VCaP (cell line): ENCODE data around the gene SHMT2.

Experiments used
- H3K27ac ChIP-seq: fragments of 450-650 bp; 2 replicates; pipeline ENCODE4 v1.5.1; 2017
- TF ChIP-seq, protein P1 (sequence below): fragments of 450-650 bp; conservative IDR thresholded peaks from 2 replicates; pipeline ENCODE4 v1.5.1; 2017; ENCODE audit warnings: mild to moderate bottlenecking, moderate library complexity

The SHMT2 gene

DNA sequence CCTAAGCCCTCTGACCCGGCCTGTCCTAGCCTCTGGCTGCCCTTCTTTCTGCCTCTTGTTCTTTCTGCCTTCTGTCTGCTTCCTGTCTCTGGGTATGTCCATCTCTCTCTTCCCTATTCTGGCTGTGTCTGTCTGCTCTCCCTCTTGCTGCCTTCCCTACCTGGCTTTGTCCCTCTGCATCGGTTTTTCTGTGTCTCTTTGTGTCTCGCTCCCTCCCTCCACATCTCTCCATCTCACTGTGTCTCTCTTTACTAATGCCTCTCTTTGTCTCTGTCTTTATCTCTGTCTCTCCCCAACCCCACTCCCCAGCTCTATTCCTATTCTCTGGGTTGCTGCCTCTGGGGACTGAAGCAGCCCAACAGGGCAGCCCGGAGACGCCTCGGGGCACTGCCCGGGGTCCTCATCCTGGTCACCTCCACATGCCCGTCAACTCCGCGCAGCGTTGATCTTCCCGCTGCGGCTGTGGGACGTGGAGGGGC, 10.1 kb downstream of the SHMT2 start:
- H3K27ac ChIP-seq, result peak overlapping the region; percentile 87
- TF ChIP-seq, protein P1, sequence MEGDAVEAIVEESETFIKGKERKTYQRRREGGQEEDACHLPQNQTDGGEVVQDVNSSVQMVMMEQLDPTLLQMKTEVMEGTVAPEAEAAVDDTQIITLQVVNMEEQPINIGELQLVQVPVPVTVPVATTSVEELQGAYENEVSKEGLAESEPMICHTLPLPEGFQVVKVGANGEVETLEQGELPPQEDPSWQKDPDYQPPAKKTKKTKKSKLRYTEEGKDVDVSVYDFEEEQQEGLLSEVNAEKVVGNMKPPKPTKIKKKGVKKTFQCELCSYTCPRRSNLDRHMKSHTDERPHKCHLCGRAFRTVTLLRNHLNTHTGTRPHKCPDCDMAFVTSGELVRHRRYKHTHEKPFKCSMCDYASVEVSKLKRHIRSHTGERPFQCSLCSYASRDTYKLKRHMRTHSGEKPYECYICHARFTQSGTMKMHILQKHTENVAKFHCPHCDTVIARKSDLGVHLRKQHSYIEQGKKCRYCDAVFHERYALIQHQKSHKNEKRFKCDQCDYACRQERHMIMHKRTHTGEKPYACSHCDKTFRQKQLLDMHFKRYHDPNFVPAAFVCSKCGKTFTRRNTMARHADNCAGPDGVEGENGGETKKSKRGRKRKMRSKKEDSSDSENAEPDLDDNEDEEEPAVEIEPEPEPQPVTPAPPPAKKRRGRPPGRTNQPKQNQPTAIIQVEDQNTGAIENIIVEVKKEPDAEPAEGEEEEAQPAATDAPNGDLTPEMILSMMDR, result no peak

DNA sequence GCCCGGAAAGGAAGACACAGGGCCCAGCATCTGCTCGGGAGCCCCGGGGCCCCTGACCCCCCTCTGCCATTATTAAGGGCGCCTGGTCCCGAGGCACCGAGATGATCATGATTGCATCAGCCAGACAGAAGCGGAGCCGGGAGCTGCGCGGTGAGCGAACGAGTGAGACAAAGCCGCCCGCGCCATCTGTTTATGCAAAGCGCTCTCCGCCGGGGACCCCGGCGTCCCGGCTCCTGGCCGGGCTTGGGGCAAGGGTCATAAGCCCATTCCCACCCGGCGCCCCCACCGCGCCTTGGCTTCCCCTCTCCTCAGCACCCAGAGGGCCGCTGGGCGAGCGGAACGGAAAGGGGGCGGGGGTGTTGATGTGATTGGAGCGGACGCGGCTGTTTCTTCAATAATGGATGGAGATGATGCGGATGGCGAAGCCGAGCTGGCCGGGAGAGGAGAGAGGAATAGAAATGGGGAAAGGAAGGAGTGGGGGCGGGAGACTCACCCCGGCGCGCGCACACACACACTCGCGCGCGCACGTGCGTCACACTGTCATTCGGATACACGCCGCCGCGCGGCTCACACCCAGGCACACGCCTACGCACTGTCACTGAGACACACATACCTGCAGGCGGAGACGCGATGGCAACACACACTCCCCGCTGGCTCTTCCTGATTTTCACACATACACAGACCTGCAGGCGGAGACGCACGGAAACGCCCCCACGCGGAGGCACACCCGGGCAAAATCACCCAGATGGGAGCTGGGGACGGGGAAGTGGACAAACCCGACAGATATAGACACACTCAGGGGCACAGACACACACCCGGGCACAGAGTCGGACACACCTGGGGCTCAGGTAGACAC, 10.8 kb downstream of the SHMT2 start:
- peak overlapping the region; percentile 87 for H3K27ac ChIP-seq
- TF ChIP-seq, protein P1, result no peak; the same call in 1 of the 2 replicates

DNA sequence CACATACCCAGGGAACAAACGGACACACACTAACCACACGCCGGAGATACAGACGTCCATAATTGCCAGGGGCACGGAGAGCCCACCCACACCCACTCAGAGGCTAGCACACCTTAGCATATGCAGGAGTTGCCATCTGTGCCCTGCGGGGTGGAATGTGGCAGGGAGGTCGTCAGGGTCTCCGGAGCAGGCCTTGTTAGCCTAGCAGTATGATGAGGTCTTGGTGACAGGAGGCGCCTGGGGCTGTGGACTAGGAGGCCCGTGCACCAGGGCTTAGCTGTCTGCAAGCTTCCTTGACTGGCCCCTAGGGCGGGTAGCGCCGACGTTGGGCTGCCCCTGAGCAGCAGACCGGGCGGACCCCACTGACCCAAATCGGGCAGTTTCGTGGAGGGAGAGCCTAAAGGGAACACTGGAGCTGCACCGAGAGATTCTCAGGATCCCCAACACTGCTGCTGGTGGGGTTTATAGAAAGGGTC, 11.5 kb downstream of the SHMT2 start:
- peak overlapping the region; percentile 87 for H3K27ac ChIP-seq

DNA sequence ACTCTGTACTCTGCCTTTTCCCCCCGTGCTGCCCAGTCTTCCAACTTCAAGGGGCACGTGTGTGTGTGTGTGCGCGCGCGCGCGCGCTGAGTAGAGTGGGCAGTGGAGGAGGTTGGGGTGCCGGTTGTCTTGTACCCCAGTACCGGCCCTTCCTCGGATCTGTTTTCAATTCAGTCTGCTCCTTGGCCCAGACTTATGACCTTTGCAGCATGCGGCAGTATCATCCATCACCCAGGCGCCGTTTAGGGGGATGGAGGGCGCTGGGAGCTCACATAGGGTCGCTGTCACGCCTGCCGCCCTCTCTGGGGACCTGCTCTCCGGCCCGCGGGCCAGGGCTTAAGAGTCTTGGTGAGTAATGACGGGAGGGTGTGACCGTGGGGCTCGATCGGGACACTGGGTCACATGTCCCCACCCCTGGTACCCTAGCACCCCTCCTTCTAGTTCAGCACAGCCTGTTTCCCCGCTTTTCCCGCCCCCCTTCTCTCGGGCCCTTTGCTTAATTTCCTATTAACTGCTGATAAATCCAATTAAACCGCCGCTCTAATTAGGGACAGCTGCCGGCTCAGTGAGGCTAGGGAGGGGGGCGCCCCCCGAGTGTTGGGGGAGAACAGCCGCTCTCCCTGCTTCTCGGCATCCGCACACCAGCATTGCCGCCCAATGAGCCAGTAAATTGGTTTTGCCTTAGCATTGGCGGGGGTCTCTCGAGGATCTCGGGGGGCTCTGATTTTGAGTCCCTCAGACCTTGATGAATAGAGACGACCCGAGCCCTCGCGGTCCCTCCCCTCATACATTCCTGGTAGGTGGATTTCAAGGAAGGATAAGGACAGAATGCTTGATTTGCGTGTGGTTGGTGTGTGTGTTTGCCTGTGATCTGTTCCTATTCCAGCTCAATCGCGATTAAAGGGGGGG, 12.1 kb downstream of the SHMT2 start:
- TF ChIP-seq, protein P1, result no peak

More for the DNA sequence above, 11.5 kb downstream of the SHMT2 start:
- TF ChIP-seq, protein P1, result 0 out of 2 replicates have a peak, but pooled peaks have one; percentile 5

DNA sequence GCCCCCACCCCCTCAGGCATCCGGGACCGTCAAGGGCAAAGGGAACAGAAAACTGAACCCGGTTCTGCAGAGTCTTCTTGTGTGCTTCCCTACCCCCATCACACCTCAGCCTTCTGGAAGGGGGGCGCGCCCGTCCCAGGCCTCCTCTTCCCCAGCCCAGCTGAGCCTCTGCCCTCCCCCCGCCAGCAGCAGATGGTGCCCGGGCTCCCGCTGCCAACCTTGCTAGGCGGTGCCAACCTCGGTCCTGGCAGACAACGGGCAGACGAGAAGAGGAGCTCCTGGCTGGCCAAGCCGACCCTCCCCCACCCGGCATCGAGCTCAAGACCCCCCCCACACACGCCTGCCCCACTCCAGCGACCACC, 12.8 kb downstream of the SHMT2 start:
- TF ChIP-seq, protein P1, result no peak
- H3K27ac ChIP-seq, result peak overlapping the region; percentile 69

More for the DNA sequence above, 12.1 kb downstream of the SHMT2 start:
- peak overlapping the region; percentile 87 for H3K27ac ChIP-seq

DNA sequence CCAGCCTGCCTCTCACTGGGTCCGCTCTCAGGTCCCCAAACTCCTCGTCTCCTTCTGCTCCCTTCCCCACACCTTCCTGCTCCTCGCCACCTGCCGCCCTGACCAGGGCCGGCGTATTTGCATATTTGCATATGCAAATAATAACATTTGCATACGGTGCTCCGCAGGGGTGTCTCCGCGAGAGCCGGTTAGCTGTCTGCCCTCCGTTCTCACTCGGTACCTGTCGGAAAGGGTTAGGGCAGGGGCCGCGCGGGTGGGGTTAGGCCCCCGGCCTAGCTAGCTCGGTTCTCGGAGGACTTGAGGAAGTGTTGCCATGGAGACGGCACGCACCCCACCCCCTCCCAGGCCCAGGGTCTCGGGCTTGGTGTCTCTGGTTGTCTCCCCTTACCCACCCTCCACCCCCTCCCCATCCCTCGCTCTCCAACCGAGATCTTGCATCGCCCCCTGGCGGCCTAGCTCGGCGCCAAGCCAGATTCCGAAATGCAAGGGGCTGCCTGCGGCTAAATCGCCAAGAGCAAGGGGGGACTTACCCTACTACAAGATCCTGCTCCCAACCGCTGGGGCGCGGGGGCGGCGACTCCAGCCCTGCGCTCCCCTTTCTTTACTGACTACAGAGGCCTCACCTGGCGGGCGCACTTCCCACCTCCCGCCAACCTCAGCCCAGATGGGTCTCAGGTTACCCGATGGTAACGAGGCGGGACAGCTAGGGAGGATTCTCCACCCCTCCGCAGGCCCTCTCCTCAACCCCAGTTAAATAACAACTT, 13.4 kb downstream of the SHMT2 start:
- TF ChIP-seq, protein P1, result peak; percentile 72
- H3K27ac ChIP-seq, result peak overlapping the region; percentile 69
